NCI-H2029 treated with DMSO at 0.1 percent for 48 hours (cell line): ENCODE results near the gene CHADL.

Source experiments
- DNase-seq: peaks from one replicate; lab custom pipeline; 2025; lab: John Stamatoyannopoulos, UW

The CHADL gene

DNA sequence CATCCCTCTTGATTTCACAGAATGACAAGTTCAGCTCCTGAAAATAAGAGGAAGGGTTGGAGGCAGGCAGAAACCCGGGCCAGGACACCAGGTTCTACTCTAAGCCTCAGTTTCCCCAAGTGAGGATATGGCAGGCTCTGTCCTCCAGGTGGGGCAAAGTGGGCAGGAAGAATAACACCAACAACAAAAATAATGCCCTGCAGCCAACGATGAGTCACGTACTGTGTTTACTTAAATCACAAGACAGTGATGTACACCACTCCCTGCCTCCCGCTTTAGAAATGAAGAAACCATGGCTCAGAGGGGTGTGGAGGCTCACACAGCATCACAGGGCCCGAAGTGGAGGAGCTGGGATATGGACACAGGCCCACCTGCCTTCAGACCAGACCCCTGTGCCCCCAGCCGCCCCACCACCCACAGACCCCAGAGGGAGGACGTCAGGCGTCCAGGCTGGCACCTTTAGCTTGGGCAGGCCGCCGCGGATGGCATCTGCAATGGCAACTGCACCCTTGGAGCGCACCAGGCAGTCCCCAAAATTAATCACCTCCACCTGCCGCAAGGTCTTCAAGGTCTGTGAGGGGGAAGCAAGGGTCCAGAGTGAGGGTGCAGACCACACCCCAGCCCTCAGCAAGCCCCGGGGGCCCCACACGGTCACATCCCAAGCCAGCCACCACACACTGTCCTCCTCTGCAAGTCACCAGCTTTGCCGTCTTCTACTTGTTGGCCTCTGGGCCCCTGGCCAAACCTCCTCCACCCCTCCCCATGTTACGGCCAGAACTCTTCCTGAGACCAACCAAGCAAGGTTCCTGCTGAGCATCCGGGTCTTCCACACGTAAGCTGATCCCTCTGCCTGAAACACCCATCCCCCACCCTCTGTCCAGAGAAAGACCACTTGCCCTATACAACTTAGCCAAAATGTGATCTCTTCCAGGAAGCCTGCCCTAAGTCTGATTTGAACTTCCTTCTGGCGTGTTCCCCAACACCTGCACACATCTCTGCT, 15.8 kb upstream of the CHADL start:
- peak; percentile 48 for DNase-seq

DNA sequence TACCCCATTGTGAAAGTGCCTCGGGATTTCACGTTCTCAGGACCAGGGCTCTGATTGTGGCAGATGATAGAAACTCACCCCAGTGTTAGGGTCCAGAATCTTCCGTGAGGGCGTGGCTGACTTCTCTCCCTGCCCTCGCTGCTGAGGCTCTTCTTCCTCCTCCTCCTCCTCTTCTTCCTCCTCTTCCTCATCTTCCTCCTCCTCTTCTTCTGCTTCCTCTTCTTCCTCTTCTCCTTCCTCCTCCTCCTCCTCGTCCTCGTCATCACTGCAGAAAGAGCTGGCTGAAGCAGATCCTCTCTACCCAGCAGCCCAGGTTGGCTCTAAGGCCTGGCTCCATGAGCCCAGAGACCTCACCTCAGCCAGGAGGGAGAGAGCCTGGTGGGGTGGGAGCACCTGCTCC, 13.5 kb upstream of the CHADL start:
- DNase-seq = no peak

DNA sequence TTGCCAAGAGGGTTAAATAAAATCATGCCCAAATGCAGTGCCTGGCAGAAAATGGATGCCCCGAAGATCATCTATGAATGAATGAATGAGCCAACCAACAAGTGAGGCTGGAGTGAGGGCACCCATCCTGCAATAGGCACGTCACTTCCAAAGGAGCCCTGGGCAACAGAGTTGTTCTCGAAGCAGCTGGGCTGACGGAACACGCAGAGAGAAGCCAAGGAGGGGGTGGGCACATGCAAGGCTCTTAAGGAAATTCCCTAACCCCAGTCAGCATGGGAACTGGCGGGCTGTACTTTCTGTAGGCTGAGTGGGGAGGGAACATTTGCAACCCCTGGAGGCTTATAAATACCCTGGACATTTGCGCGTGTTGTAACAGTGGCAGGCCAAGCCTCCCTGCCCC, 11.6 kb upstream of the CHADL start:
- no peak for DNase-seq

DNA sequence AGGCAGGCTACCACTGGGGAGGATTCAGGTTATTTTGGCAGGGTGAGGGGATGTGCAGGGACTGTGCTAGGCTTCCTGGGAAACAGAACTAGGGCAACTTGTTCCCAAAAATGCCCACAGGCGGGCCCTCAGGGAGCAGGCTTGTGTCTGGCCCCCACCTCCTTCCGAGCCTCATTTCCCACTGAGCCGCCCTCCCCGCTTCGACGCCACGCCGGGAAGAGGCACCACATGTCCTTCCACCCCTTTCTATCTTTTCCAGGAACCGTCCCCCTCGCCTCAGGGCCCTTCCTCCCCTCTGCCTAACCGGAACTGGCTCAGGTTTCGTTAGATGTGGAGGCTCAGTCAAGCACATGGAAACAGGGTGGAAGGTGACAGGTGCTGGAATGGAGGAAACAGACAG, 9.4 kb upstream of the CHADL start:
- no peak for DNase-seq

DNA sequence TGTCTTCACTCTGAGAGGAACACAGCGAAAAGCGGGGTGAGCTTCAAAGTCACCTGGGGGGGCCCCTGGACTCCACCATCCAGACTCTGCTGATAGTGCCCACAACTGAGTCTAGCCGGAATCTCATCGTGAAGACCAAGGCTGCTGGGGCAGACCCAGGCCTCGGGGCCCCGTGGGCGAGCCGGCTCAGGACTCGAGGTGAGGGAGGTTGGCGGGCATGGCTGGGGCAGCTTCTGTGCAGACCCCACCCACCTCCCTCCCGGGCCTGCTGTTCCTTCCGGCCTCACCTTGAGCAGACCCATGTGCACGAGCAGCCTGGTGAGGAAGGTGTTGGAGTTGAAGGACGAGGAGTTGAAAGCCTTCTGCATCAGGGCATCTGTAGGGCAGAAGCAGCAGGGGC, 8.7 kb upstream of the CHADL start:
- no peak for DNase-seq

DNA sequence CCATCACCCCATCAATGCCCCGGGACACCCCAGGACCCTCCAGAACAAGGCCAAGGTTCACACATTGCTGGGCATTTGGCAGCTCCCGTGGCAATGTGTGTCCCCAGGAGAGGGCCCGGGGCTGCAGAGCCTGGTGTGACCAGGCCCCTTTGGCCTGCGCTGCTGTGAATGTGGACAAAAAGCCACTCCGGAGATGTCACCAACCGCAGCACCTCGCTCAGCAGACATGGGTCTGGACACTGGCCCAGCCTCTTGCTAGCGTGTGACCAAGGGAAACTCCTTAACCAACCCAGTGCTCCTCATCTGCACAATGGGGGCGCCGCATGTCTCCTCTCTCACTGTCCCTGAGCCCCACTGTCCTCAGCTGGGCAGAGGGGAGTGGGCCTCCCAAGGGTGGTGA, 8.0 kb upstream of the CHADL start:
- no peak for DNase-seq

DNA sequence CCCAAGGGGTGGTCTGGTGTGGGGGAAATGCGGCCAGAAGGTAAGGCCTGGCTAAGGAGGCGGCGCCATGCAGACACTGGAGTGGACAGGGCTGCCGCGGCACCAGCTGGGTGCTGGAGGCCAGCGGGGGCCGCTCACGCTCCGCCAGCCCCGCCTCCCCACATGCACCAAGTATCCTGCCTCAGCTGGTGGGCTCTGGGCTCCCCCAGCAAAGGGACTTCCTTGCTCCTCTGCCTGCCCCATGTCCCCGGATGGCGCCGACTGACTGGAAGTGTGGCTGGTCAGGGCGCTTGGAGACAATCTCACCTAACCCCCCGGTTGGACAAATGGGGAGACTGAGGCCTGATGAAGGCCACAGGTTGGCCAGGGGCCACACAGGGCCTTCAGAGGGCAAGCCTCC, 7.6 kb upstream of the CHADL start:
- DNase-seq = no peak

DNA sequence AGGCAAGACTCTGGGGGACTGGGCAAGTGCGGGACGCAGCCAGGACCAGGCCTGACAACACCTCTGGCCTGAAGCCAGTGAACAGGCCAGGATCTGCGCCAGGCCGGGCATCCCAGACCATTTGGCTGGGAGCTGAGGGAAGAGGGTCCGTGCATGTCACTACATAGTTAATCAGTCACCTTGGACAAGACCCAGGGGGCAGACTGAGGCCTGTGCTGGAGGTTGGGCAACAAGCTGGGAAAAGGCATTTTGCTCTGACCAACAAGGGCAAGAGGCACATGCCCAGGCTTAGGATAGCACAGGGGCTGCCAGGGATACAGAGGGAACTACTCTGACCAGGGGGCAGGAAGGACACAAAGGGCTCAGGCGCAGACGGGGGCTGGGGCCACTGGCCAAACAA, 7.0 kb upstream of the CHADL start:
- no peak for DNase-seq

DNA sequence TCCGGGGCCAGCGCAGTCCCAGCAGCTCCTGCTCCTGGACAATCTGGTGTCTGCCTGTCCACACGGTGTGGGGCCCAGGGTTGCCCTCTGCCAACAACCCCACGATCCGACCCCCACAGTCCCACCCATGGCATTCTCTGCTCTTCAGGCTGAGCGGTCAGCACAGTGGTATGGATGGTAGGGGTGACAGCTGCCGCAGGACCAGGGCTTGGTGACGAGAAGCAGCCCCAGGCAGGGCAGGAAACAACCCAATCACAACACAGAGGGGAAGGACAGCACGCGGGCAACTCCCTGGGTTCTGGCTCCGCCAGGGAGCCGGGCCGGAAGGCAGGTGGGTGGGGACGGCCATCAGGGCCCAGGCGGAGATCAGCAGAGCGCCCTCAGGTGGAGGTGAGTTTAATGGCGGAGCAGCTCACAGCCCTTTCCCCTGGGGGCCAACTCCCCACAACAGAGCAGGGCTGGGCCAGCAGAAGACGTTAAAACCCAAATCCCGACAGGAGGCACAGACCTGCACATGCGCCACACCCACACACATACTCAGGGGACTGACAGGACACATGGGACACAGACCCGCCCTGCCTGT, 5.3 kb upstream of the CHADL start:
- DNase-seq = no peak

DNA sequence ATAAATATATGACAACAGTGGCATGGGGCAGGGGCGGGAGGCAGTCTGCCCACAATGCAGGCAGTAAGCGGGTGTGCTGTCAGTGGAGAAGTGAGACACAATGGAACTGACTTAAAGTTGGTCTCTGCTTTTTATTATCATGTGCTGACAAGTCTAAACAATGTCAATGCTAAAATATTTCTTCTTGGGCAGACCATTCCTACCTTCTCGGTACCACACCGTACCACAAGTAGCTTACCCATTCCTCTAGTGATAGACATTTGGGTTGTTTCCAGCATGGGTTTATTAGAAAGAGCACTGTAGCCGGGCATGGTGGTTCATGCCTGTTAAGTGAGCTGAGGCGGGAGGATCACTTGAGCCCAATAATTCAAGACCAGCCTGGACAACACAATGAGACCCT, 2.6 kb upstream of the CHADL start:
- DNase-seq = no peak

DNA sequence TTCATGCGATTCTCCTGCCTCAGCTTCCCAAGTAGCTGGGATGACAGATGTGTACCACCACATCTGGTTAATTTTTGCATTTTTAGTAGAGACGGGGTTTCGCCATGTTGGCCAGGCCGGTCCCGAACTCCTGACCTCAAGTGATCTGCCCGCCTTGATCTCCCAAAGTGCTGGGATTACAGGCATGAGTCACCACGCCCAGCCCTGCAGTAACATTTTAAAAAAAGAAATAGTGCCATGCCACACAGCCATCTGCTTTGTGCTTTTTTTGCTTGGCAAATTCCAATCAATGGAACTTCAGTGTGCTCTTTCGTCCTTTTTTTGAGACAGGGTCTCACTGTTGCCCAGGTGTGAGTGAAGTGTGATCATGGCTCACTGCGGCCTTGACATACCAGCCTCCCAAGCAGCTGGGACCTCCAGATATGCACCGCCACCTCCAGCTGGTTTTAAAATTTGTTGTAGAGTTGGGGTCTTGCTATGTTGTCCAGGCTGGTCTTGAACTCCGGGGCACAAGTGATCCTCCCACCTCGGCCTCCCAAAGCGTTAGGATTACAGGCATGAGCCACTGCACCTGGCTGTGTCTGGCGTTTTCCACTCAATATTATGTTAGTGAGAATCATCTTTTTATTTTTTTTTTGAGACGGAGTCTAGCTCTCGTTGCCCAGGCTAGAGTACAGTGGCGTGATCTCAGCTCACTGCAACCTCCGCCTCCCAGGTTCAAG, 1.8 kb upstream of the CHADL start:
- no peak for DNase-seq

DNA sequence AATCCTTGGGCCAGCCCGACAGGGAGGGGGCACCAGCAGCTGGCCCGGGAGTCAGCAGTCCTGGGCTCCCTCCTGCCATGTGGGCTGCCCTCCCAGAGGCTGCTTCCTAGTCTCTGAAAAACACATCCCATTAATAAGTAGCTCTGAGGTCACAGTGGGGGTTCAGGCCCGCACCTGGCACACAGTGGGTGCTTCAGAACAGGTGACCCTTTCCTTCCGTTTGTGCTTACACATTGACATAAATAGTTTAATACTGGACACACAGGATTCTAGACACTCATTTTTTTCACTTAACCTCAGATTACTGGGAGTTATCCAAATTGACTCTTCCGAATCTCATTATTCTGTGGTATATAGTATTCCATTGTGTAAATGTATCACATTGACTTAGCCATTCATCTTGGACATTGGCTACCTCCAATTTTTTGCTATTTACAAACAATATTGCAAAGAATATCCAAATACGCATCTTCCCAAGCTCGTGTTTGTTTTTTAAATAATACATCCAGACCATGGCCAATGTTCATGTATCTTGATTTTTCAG, 474 bp upstream of the CHADL start:
- no peak for DNase-seq

DNA sequence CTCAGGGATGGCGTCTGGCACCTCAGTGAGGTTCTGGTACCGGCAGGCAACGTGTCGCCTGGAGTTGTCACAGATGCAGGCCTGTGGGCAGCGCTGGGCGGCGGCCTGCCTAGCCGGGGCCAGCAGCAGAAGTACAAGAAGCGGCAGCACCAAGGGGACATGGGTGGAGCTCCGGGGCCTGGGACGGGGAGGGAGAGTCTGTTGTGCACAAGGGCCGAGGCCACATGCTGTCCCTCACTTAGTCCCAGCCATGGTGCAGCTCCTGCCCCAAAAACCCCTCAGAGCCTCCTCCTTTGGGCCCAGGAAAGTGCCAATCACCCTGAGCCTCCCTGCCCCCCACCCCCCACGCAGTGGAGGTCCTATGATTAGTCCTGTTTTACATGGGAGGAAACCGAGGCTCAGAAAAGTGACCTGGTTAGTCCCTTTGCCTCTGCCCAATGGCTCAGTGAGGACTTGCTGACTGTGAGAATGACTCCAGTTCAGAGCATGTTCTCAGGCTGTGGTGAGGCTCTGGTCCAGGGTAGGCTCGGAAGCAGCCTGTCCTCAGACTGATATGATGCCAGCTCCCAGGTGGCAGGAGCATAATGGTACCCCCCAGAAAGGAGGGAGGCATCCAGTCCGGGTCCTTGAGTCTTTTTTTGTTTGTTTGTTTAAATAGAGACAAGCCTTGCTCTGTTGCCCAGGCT, 1.1 kb downstream of the CHADL start:
- no peak for DNase-seq

DNA sequence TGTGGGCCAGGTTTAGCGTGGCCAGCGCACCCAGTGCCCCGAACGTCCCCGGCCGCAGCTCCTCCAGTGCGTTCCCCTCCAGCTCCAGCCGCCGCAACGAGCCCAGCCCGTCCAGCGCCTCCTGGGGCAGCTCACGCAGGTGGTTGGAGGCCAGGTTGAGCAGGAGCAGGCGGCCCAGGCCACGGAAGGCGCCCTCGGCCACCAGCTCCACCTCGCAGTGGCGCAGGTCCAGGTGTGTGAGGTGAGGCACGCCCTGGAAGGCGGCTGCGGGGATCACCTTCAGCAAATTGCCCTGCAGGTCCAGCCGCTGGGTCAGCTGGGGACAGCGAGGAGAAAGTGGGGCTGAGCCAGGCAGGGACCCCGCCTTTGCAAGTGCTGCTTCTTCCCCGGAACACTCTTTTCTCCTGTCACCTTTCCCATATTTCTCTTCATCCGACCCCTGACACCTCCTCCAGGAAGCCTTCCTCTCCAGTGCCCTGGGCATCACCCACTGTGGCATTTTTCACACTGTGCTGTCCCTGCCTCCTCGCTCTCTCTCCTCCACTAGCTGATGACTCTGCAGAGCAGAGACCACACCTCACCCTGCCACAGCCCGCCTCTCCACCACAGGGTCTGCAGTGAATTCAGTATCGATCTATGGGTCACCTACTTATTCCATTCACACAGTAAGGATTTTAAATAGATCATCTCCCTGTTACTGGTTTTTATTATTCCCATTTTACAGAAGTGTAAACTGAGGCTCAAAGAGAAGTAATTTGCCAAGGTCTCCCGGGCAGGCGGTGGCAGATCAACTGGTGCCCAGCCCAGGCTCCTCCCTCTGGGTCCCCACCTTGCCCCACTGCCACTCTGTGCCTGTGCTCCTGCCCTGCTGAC, 1.9 kb downstream of the CHADL start:
- no peak for DNase-seq

DNA sequence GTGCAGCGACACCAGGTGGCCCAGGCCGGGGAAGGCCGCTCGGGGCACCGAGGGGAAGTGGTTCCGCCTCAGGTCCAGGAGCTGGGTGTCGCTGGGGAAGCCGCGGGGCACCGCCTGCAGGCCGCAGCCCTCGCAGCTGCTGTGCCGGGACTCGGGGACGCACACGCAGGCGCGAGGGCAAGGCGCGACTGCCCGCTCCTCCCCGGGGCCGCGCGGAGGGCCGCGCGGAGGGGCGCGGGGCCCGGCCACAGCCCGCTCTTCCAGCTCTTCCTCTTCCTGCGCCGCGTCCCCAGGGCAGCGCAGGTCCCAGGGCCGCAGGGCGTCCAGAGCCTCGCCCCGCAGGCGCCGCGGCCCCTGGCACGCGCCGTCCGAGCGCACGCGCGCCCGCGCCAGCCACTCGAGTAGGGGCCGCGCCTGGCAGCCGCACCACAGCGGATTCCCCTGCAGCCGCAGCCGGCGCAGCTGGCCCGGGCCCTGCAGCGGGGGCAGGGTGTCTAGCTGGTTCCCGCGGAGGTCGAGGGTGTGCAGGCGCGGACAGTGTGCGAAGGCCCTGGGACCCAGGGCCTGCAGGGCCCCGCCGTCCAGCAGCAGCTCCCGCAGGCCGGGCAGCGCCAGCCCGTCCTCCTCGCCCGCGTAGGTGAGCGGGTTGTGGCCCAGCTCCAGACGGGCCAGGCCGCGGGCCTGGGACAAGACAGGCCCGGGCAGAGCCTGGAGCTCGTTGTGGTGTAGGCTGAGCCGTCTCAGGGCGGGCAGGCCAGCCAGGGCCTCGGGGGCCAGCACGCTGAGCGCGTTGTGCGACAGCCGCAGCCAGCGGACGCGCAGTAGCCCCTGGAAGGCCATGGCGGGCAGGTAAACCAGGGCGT, 2.8 kb downstream of the CHADL start:
- no peak for DNase-seq

DNA sequence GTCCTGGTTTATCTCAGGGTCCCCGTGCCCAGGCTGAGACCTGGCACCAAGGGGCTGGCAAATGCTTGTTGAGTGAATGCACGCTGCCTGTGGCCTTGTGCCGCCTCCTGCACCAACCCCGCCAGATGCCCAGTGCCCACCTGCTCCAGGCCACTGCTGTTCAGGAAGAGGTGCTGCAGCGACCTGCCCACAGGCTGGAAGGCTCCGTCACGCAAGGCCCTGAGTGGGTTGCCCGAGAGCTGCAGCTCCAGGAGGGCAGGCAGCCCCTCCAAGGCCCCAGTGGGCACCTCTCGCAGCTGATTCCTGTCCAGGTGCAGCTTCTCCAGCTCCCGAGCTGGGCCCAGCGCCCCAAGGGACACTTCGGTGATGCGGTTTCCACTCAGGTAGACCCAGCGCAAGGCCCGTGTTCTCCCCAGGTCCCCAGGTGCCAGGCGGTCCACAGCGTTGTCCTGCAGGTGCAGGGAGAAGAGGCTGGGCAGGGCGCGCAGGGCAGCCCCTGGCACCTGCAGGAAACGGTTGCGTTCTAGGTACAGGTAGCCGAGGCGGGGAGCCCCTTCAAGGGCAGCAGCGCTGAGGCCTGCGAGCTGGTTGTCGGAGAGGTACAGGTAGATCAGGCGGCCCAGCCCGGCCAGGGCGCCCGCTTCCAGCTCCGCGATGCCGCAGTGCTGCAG, 3.6 kb downstream of the CHADL start:
- no peak for DNase-seq

DNA sequence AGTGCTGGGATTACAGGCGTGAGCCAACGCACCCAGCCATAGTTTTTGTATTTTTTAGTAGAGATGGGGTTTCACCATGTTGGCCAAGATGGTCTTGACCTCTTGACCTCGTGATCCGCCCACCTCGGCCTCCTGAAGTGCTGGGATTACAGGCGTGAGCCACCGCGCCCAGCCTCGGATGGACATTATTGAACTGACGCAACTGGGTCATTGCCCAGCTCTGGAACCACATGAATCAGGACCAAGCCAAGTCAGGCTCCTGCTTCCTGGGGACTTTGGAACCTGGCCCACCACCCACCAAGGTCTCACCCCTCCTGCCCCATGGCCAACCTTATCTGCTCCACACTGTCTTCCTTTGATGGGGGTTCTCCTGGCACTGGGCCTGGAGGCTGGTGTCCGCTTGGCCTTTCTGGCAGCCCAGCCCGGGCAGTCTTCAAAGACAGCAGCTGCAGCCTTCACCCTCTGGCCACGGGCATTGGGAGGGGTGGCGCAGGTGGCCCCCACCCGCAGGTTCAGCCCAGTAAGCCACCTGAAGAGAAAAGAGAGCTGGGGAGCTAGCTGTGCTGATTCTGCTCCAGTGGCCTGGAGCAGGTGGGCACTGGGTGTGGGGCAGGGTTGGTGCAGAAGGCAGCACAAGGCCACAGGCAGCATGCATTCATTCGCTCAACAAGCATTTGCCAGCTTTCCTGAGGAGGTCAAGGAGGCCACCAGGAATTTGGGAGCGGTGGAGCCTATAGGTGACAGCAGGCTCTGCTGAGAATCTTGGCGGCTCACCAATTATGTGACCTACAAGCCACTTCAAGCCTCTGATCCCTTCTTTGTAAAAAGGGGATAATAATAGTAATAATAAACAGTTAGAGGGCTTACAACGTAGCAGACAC, 5.7 kb downstream of the CHADL start:
- DNase-seq = no peak

DNA sequence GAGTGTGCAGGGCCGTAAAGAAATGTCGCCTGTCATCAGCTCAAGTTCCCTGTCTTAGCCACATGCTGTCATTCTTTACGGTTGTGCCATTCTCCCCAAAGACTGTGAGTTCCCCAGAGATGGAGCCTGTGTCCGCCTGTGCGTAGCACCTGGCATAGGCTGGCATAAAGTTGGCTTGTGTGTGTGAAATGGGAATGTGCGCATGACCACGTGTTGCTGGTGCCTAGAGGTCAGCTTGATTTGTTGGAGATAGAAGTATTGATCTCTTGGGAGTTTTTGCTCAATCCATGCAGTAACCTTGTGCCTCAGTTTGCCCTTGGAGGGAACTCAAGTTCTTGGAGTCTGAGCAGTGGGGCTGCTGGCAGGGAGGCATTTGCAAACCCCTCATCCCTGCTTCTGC, 9.4 kb downstream of the CHADL start:
- DNase-seq = no peak

DNA sequence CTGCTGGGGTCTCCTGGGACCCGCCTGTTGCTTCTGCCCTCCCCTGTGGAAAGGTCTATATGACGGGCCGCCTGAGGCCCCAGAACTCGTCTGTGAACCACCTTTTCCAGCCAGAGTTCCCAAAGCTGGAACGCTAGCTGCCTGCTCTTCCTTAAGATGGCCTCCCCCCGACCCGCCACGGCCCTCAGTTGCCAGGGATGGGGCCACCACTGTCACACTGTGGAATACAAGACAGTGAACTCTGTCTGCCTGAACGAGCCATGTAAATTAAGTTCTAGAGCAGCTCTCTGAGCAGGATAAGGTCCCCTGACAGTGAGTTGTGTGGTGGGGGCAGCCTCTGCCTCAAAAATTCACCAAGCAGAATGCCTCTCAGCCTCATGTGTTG, 10.3 kb downstream of the CHADL start:
- no peak for DNase-seq
